Measurements from ENCODE around the gene PRPF6. TPM values are rescaled to one million over a fixed set of nuclear protein-coding genes. Genes with fewer than 3 reads are reported as not detected.

PRPF6 gene
- polyA plus RNA-seq, 1 experiment, result 52.3 TPM

DNA sequence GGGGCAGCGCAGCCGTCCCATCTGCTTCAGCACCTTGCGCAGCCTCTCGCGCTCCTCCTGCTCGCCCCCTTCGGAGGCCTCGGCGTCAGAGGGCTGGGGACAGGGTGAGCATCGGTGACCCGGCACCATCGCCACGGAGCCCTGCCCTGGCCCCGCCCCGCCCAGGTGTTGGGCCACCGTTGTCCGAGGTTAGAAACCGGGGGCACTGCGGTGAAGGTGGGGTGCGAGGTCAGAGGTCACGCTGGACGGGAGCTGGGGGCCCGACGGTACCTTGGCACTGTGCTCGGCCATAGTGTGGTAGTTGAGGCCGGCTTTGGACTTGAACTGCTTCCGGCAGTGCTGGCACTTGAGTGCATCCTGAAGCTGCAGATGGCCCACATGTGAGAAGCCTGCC lies 17.6 kb upstream of the PRPF6 start:
- peaks cover 40% of the 10 kb centered on the region for H3K36me3 ChIP-seq (ENCODE audit: control insufficient read depth, insufficient read depth, low read length)
- DNase-seq (ENCODE audit: low read depth), result no peak
- ChIA-PET CTCF (interaction anchor here (1.0 kb wide), 1 partner anchor 10 kb away, joined by 3 read pairs; no protein-coding TSS in a partner anchor), POLR2A (no interaction called here)
- H3K4me3 ChIP-seq (ENCODE audit: low read depth, low read length), result no peak overlapping the region
- H3K27me3 ChIP-seq (ENCODE audit: control insufficient read depth, insufficient read depth, low read length), result no peaks in the 10 kb centered on the region
- TF ChIP-seq, protein P1, sequence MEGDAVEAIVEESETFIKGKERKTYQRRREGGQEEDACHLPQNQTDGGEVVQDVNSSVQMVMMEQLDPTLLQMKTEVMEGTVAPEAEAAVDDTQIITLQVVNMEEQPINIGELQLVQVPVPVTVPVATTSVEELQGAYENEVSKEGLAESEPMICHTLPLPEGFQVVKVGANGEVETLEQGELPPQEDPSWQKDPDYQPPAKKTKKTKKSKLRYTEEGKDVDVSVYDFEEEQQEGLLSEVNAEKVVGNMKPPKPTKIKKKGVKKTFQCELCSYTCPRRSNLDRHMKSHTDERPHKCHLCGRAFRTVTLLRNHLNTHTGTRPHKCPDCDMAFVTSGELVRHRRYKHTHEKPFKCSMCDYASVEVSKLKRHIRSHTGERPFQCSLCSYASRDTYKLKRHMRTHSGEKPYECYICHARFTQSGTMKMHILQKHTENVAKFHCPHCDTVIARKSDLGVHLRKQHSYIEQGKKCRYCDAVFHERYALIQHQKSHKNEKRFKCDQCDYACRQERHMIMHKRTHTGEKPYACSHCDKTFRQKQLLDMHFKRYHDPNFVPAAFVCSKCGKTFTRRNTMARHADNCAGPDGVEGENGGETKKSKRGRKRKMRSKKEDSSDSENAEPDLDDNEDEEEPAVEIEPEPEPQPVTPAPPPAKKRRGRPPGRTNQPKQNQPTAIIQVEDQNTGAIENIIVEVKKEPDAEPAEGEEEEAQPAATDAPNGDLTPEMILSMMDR (IDR thresholded peaks at IDR 0.05; ENCODE audit: insufficient read depth, low read depth, low read length), result no peak

- POLR2A ChIA-PET, result no interaction called here
- peaks cover 40% of the 10 kb centered on the region for H3K36me3 ChIP-seq (ENCODE audit: control insufficient read depth, insufficient read depth, low read length)
These were observed 17.1 kb upstream of the PRPF6 start for GRCh38 chr20:63963784-63964301.

GRCh38 chr20:63964412-63964811 lies 16.5 kb upstream of the PRPF6 start:
- ChIA-PET POLR2A (no interaction called here), CTCF (interaction anchor here (1.0 kb wide), 1 partner anchor 9 kb away, joined by 3 read pairs; no protein-coding TSS in a partner anchor)
- H3K36me3 ChIP-seq (ENCODE audit: control insufficient read depth, insufficient read depth, low read length), result peaks cover 36% of the 10 kb centered on the region
- H3K27me3 ChIP-seq (ENCODE audit: control insufficient read depth, insufficient read depth, low read length), result no peaks in the 10 kb centered on the region
- H3K4me3 ChIP-seq (ENCODE audit: low read depth, low read length), result no peak overlapping the region
- TF ChIP-seq, protein P1 (IDR thresholded peaks at IDR 0.05; ENCODE audit: insufficient read depth, low read depth, low read length), result no peak
- DNase-seq (ENCODE audit: low read depth), result no peak

More at GRCh38 chr20:63963784-63964301, 17.1 kb upstream of the PRPF6 start:
- no peaks in the 10 kb centered on the region for H3K27me3 ChIP-seq (ENCODE audit: control insufficient read depth, insufficient read depth, low read length)
- no peak for DNase-seq (ENCODE audit: low read depth)
- H3K4me3 ChIP-seq (ENCODE audit: low read depth, low read length), result no peak overlapping the region
- CTCF ChIA-PET, result interaction anchor here (1.0 kb wide), 1 partner anchor 10 kb away, joined by 3 read pairs; no protein-coding TSS in a partner anchor
- TF ChIP-seq, protein P1 (IDR thresholded peaks at IDR 0.05; ENCODE audit: insufficient read depth, low read depth, low read length), result no peak

- DNase-seq (ENCODE audit: low read depth), result no peak
- CTCF ChIA-PET, result no interaction called here
- POLR2A ChIA-PET, result no interaction called here
- Histone ChIP-seq H3K27me3 (ENCODE audit: control insufficient read depth, insufficient read depth, low read length) (no peaks in the 10 kb centered on the region), H3K36me3 (ENCODE audit: control insufficient read depth, insufficient read depth, low read length) (peaks cover 28% of the 10 kb centered on the region), H3K4me3 (ENCODE audit: low read depth, low read length) (no peak overlapping the region)
- TF ChIP-seq, protein P1 (IDR thresholded peaks at IDR 0.05; ENCODE audit: insufficient read depth, low read depth, low read length), result no peak
These were observed 14.6 kb upstream of the PRPF6 start for GRCh38 chr20:63966172-63966943.

- Histone ChIP-seq H3K4me3 (ENCODE audit: low read depth, low read length) (no peak overlapping the region), H3K36me3 (ENCODE audit: control insufficient read depth, insufficient read depth, low read length) (peaks cover 23% of the 10 kb centered on the region), H3K27me3 (ENCODE audit: control insufficient read depth, insufficient read depth, low read length) (no peaks in the 10 kb centered on the region)
- ChIA-PET CTCF (no interaction called here), POLR2A (no interaction called here)
- TF ChIP-seq, protein P1 (IDR thresholded peaks at IDR 0.05; ENCODE audit: insufficient read depth, low read depth, low read length), result no peak
- no peak for DNase-seq (ENCODE audit: low read depth)
These were observed 14.0 kb upstream of the PRPF6 start for GRCh38 chr20:63966944-63967322.
